ENCODE measurements around the gene NR4A1. TPM values are rescaled to one million over a fixed set of nuclear protein-coding genes. Genes with fewer than 3 reads are reported as not detected.

Gene NR4A1
- total RNA-seq, 1 experiment from 2014 or later = 26.9 TPM

DNA sequence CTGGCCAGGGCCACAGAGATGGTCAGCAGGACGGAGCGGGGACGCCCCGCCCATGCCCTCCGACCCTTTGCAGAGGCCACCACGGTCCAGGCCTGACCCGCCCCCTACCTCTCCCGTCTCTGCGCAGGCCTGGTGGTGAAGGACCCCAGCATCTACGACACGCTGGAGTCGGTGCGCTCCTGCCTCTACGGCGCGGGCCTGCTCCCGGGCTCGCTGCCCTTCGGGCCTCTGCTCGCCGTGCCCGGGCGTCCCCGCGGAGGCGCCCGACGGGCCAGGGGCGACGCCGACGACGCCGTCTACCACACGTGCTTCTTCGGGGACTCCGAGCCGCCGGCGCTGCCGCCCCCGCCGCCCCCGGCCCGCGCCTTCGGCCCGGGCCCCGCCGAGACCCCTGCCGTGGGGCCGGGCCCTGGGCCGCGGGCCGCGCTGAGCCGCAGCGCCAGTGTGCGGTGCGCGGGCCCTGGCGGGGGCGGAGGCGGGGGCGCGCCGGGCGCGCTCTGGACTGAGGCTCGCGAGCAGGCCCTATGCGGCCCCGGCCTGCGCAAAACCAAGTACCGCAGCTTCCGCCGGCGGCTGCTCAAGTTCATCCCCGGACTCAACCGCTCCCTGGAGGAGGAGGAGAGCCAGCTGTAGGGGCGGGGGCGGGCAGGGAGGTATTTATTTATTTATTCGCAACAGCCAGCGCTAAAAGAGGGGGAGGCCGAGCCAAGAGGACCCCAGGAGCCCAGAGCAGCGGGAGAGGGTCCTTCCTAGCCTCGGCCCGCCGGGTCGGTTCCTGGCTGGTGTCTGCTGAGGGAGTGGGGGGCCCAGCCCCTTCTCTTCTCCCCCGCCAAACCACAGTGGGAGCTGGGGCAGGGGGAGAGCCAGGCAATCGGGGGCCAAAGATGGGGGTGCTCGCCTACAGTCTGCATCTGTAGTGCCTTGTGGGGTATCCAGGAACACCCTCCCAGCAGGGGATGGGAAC is 36.4 kb upstream of the NR4A1 start:
- no peak overlapping the region for H3K4me2 ChIP-seq (ENCODE audit: low read depth, low read length, poor library complexity, severe bottlenecking)
- H4K20me1 ChIP-seq (ENCODE audit: insufficient read depth, low read depth, low read length) = no peaks in the 10 kb centered on the region
- no peak overlapping the region for H3K27ac ChIP-seq (ENCODE audit: low read length)
- no peak for DNase-seq
- H3K36me3 ChIP-seq (ENCODE audit: insufficient read depth, low read length) = no peaks in the 10 kb centered on the region
- H3K4me1 ChIP-seq (ENCODE audit: low read length) = peaks cover 26% of the 10 kb centered on the region
- no peaks in the 10 kb centered on the region for H3K79me2 ChIP-seq (ENCODE audit: low read length)
- no peak overlapping the region for H2AFZ ChIP-seq (ENCODE audit: low read length)
- H3K9me3 ChIP-seq (ENCODE audit: low read length) = no peaks in the 10 kb centered on the region
- H3K9me2 ChIP-seq (replicated peaks; ENCODE audit: insufficient read depth, low read length) = no peaks in the 10 kb centered on the region
- 0 out of 2 replicates have a peak overlapping the region, but pooled peaks have one; percentile 5 for H3K9ac ChIP-seq (ENCODE audit: low read length)
- H3K27me3 ChIP-seq (ENCODE audit: low read length) = no peaks in the 10 kb centered on the region
- H3K4me3 ChIP-seq (ENCODE audit: low read length) = no peak overlapping the region

DNA sequence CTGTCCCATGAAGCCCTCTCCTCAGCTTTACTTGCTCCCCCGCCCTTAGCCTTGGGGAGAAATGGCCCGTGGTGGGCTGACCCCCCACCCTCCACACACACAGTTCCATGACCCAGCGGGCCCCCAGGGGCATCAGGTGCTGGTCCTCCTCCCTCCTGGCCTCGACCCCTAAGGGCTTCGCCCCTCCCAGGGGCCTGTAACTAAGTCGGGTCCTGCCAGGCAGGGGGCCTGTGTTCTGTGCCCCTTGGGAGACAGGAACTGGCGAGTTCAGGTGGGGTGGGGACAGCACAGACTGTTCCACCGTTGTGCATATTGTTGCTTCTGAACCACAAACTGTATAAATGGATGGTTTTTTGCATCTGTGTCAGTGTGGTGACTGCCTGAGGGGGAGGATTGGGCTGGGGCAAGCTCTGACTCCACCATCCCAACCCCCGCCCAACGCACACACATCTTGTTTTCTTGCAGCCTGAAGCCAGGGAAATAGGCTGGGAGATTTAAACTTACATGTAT is 35.7 kb upstream of the NR4A1 start:
- Histone ChIP-seq H3K9me3 (ENCODE audit: low read length) (no peaks in the 10 kb centered on the region), H3K4me2 (ENCODE audit: low read depth, low read length, poor library complexity, severe bottlenecking) (no peak overlapping the region), H3K4me1 (ENCODE audit: low read length) (peaks cover 28% of the 10 kb centered on the region), H3K4me3 (ENCODE audit: low read length) (no peak overlapping the region), H3K27ac (ENCODE audit: low read length) (no peak overlapping the region), H3K9me2 (replicated peaks; ENCODE audit: insufficient read depth, low read length) (no peaks in the 10 kb centered on the region), H3K36me3 (ENCODE audit: insufficient read depth, low read length) (no peaks in the 10 kb centered on the region), H3K27me3 (ENCODE audit: low read length) (no peaks in the 10 kb centered on the region), H4K20me1 (ENCODE audit: insufficient read depth, low read depth, low read length) (no peaks in the 10 kb centered on the region), H3K9ac (ENCODE audit: low read length) (0 out of 2 replicates have a peak overlapping the region, but pooled peaks have one; percentile 5), H2AFZ (ENCODE audit: low read length) (no peak overlapping the region), H3K79me2 (ENCODE audit: low read length) (no peaks in the 10 kb centered on the region)
- DNase-seq = no peak

DNA sequence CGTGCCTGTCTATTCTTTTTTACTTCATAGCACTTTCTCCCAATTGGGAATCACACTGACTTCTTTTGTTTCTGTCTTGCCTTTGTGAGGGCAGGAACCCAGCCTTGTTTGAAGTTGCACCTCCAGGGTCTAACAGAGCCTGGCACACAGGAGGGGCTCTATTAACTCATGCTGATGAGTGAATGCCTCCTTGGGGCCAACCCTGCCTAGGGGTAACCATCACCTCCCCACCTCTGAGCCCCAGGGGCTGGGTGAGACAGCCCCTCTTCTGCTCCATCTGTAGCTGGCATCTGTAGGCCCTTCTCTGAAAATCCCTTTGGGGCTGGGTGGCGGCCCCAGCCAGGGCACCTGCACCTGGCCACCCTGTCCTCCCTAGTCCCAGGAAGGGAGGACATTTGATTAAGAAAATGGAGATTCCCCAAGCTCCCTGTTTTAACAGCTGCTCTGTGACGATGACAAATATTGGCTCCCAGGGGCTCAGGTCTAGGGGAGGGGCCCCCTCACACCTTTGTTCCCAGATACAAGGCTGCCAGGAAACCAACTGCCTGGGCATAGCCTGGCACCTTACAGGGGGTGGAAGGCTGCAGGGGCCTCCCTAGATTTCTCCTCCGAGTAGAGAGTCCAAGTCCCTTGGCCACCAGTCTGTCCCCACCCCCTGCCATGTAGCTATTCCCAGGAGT is 32.7 kb upstream of the NR4A1 start:
- Histone ChIP-seq H3K27ac (ENCODE audit: low read length) (no peak overlapping the region), H3K4me1 (ENCODE audit: low read length) (peaks cover 55% of the 10 kb centered on the region), H3K9me2 (replicated peaks; ENCODE audit: insufficient read depth, low read length) (no peaks in the 10 kb centered on the region), H3K4me2 (ENCODE audit: low read depth, low read length, poor library complexity, severe bottlenecking) (no peak overlapping the region), H3K9ac (ENCODE audit: low read length) (0 out of 2 replicates have a peak overlapping the region, but pooled peaks have one; percentile 9), H2AFZ (ENCODE audit: low read length) (no peak overlapping the region), H3K27me3 (ENCODE audit: low read length) (0 out of 2 replicates have a peak, but pooled peaks cover 2% of the 10 kb centered on the region), H4K20me1 (ENCODE audit: insufficient read depth, low read depth, low read length) (no peaks in the 10 kb centered on the region), H3K79me2 (ENCODE audit: low read length) (no peaks in the 10 kb centered on the region), H3K9me3 (ENCODE audit: low read length) (no peaks in the 10 kb centered on the region), H3K36me3 (ENCODE audit: insufficient read depth, low read length) (no peaks in the 10 kb centered on the region), H3K4me3 (ENCODE audit: low read length) (no peak overlapping the region)
- DNase-seq = no peak

DNA sequence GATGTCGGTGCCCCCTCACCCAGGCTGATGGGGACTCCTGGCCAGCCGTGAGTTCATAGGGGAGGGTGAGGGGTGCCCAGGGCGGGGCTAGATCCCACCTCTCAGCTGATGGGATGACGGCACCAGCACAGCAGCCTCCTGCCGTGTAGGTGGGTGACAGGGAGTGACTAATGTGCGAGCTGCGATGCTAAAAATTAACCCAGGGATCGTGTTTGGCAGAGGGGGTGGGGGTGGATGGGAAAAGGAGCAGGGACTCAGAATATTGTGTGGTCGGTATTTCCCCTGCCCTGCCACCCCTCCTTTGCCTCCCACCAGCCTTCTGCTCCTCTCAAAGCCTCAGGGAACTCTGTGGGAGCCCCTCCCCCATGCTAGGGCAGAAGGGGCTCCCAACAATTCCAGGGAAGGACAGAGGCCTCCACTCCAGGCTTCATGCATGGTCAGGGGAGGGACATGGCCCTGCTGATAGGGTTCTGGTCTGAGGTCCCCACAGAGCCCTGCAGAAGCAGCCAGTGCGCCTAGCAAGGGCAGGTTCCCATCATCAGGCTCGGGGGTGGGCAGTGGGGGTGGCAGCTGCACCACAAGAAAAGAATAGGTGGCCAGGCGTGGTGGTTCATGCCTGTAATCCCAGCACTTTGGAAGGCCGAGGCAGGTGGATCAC is 32.0 kb upstream of the NR4A1 start:
- Histone ChIP-seq H3K9ac (ENCODE audit: low read length) (peak overlapping the region; percentile 9; the same call in 1 of the 2 replicates), H3K36me3 (ENCODE audit: insufficient read depth, low read length) (no peaks in the 10 kb centered on the region), H3K27me3 (ENCODE audit: low read length) (0 out of 2 replicates have a peak, but pooled peaks cover 2% of the 10 kb centered on the region), H3K4me2 (ENCODE audit: low read depth, low read length, poor library complexity, severe bottlenecking) (no peak overlapping the region), H4K20me1 (ENCODE audit: insufficient read depth, low read depth, low read length) (no peaks in the 10 kb centered on the region), H3K9me2 (replicated peaks; ENCODE audit: insufficient read depth, low read length) (no peaks in the 10 kb centered on the region), H3K9me3 (ENCODE audit: low read length) (no peaks in the 10 kb centered on the region), H3K4me3 (ENCODE audit: low read length) (no peak overlapping the region), H3K27ac (ENCODE audit: low read length) (no peak overlapping the region), H3K4me1 (ENCODE audit: low read length) (peaks cover 59% of the 10 kb centered on the region), H3K79me2 (ENCODE audit: low read length) (no peaks in the 10 kb centered on the region), H2AFZ (ENCODE audit: low read length) (no peak overlapping the region)
- DNase-seq = no peak

DNA sequence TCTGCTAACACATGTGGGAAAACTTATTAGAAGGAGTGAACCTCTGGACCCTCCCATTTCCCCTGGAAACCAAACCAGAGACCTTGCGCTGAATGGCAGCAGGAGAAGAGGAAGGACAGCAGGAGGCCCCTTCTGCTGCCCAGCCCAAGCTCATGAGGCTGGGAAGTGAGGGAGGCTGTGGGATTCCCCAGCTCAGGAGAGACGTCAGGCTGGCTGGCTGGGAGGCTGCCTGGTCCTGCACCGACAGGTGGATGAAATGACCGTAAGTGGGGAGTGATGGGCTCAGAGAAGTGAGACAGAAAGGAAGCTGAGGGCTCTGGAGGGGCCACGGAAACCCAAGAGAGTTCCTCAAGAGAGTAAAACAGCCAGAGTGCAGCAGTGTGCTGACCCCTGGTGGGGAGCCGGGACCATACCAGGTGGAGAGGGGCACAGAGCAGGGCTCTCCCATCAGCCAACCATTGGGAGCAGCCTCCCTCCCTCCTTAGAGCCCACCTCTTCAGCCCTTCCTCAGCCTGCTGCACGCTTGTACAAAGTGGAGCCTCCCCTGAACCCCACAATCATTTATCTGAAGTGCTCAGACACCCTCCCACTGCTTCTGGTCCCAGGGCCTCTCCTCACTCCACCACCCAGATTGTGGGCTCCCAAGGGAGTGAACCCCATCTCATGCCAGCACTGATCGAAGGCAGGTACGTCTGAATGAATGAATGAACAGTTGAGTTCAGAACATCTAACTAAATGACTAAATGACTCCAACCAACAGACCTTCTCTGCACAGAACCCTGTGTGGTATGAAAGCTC is 30.5 kb upstream of the NR4A1 start:
- Histone ChIP-seq H3K36me3 (ENCODE audit: insufficient read depth, low read length) (no peaks in the 10 kb centered on the region), H3K9me3 (ENCODE audit: low read length) (no peaks in the 10 kb centered on the region), H3K4me2 (ENCODE audit: low read depth, low read length, poor library complexity, severe bottlenecking) (peak overlapping the region; percentile 19), H3K4me3 (ENCODE audit: low read length) (no peak overlapping the region), H3K4me1 (ENCODE audit: low read length) (peaks cover 58% of the 10 kb centered on the region), H3K27me3 (ENCODE audit: low read length) (0 out of 2 replicates have a peak, but pooled peaks cover 2% of the 10 kb centered on the region), H3K9ac (ENCODE audit: low read length) (no peak overlapping the region), H3K79me2 (ENCODE audit: low read length) (no peaks in the 10 kb centered on the region), H2AFZ (ENCODE audit: low read length) (no peak overlapping the region), H3K27ac (ENCODE audit: low read length) (no peak overlapping the region), H4K20me1 (ENCODE audit: insufficient read depth, low read depth, low read length) (no peaks in the 10 kb centered on the region), H3K9me2 (replicated peaks; ENCODE audit: insufficient read depth, low read length) (no peaks in the 10 kb centered on the region)
- DNase-seq = peak; percentile 87

DNA sequence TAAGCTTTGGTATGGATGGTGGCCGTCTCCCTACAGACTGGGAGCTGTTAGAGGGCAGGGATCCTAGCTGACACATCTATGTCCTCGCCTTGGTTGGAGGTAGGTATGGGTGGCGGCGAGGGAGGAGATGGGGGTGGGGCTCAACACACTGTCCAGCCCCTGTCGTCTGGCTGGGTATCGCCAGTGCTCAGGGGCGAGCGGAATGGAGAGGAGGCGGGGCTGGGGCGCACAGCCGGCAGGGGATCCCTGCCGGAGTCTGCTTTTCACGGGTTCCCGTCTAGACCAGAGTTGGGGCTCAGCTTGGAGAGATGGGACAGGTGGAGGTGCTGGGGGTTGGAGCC is 28.4 kb upstream of the NR4A1 start:
- peaks cover 70% of the 10 kb centered on the region for H3K4me1 ChIP-seq (ENCODE audit: low read length)
- H3K9ac ChIP-seq (ENCODE audit: low read length) = peak overlapping the region; percentile 59
- no peaks in the 10 kb centered on the region for H3K79me2 ChIP-seq (ENCODE audit: low read length)
- no peaks in the 10 kb centered on the region for H3K9me2 ChIP-seq (replicated peaks; ENCODE audit: insufficient read depth, low read length)
- H3K4me3 ChIP-seq (ENCODE audit: low read length) = peak overlapping the region; percentile 60; the same call in 1 of the 2 replicates
- H3K27ac ChIP-seq (ENCODE audit: low read length) = no peak overlapping the region
- no peaks in the 10 kb centered on the region for H3K9me3 ChIP-seq (ENCODE audit: low read length)
- H3K36me3 ChIP-seq (ENCODE audit: insufficient read depth, low read length) = no peaks in the 10 kb centered on the region
- 0 out of 2 replicates have a peak, but pooled peaks cover 2% of the 10 kb centered on the region for H3K27me3 ChIP-seq (ENCODE audit: low read length)
- DNase-seq = no peak
- H3K4me2 ChIP-seq (ENCODE audit: low read depth, low read length, poor library complexity, severe bottlenecking) = peak overlapping the region; percentile 71
- H4K20me1 ChIP-seq (ENCODE audit: insufficient read depth, low read depth, low read length) = no peaks in the 10 kb centered on the region
- H2AFZ ChIP-seq (ENCODE audit: low read length) = peak overlapping the region; percentile 10; the same call in 1 of the 2 replicates

DNA sequence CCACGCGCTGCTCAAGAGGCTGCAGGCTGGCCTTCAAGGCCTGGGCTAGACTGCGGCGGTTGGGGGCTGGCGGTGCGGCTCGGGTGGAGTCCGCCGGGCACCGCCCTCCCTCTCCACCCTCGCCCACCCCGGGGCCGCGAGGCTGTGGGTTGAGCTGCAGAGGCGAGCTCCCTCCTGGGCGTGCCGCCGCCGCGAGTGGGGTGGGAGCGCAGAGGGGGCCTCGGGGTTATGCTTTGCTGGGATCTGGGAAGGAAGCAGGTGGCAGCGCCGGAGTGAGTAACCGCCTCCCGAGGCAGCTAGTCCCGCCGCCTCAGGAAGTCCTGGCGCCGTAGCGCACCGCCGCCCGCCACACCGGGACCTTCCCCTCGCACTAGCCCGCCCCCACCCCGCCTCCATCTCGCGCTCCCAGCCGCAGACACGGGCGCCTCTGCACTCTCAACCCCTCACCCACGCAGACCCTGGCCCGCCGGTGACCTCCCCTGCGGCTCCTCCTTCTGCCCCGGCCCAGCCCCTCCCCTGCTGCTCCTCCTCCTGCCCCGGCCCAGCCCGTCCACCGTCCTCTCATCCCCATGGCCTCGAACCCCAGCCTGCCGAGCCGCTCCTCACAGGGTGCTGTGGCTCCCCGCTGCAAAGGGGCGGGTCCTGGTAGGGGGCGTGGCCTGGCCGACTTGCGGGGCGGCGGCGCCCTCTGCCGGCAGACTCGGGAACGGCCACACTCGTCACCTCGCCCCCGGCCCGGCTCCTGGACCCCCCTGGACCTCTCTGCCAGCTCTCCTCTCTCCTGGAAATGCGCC is 27.9 kb upstream of the NR4A1 start:
- Histone ChIP-seq H4K20me1 (ENCODE audit: insufficient read depth, low read depth, low read length) (no peaks in the 10 kb centered on the region), H3K4me1 (ENCODE audit: low read length) (peaks cover 69% of the 10 kb centered on the region), H3K36me3 (ENCODE audit: insufficient read depth, low read length) (no peaks in the 10 kb centered on the region), H3K9me2 (replicated peaks; ENCODE audit: insufficient read depth, low read length) (no peaks in the 10 kb centered on the region), H3K4me3 (ENCODE audit: low read length) (peak overlapping the region; percentile 60), H3K27me3 (ENCODE audit: low read length) (0 out of 2 replicates have a peak, but pooled peaks cover 2% of the 10 kb centered on the region), H2AFZ (ENCODE audit: low read length) (peak overlapping the region; percentile 48; the same call in 1 of the 2 replicates), H3K27ac (ENCODE audit: low read length) (no peak overlapping the region), H3K79me2 (ENCODE audit: low read length) (no peaks in the 10 kb centered on the region), H3K9ac (ENCODE audit: low read length) (peak overlapping the region; percentile 59), H3K4me2 (ENCODE audit: low read depth, low read length, poor library complexity, severe bottlenecking) (peak overlapping the region; percentile 71), H3K9me3 (ENCODE audit: low read length) (no peaks in the 10 kb centered on the region)
- peak; percentile 93 for DNase-seq

All from Karpas-422 (cell line).